Thymus (tissue), 11 donors: Measurements from ENCODE around the gene SNRK. TPM values are rescaled to one million over a fixed set of nuclear protein-coding genes. Genes with fewer than 3 reads are reported as not detected.
A peak's percentile ranks its signal among the peaks of the same experiment; 100 is the strongest.

Experiments
- DNase-seq, 9 donors: peaks; one replicate each; pipeline ENCODE4 v3.0.0-alpha.2; 2013; ENCODE audit warnings: low spot score in 9 of 9, low read depth in 6 of 9, missing footprints in 1 of 9
- H3K27ac ChIP-seq, 2 donors: one replicate each; pipeline ENCODE4 v1.5.1; 2013; ENCODE audit warnings: control low read depth in 1 of 2, low read depth in 1 of 2, low read length in 1 of 2, mild to moderate bottlenecking in 1 of 2, moderate library complexity in 1 of 2
- H3K27me3 ChIP-seq, 2 donors: one replicate each; pipeline ENCODE4 v1.5.1; 2013; ENCODE audit warnings: low read length in 1 of 2; ENCODE audit not compliant: control insufficient read depth in 2 of 2, insufficient read depth in 1 of 2
- H3K36me3 ChIP-seq, 2 donors: one replicate each; pipeline ENCODE4 v1.5.1; 2013; ENCODE audit warnings: low read length in 1 of 2, mild to moderate bottlenecking in 1 of 2, moderate library complexity in 1 of 2; ENCODE audit not compliant: control insufficient read depth in 2 of 2, insufficient read depth in 2 of 2
- H3K4me1 ChIP-seq, 2 donors: one replicate each; pipeline ENCODE4 v1.5.1; 2013; ENCODE audit warnings: low read length in 2 of 2; ENCODE audit not compliant: control insufficient read depth in 2 of 2, insufficient read depth in 2 of 2
- H3K4me3 ChIP-seq, 2 donors: one replicate each; pipeline ENCODE4 v1.5.1; 2013; ENCODE audit warnings: low read length in 2 of 2, control low read depth in 1 of 2, mild to moderate bottlenecking in 1 of 2
- H3K9me3 ChIP-seq, 2 donors: one replicate each; pipeline ENCODE4 v1.5.1; 2013; ENCODE audit warnings: low read length in 1 of 2, mild to moderate bottlenecking in 1 of 2; ENCODE audit not compliant: control insufficient read depth in 2 of 2, insufficient read depth in 1 of 2
- WGBS: extraction: QIAGEN DNeasy Blood & Tissue Kit; methylation state at CpG from one replicate; pipeline ENCODE4 v1.1.7; 2013; 5-methylcytosine and 5-hydroxymethylcytosine counted together
- polyA plus RNA-seq: library from polyadenylated mRNA; stranded (reverse); fragments of 200-250 nt; gene quantifications from one replicate; pipeline ENCODE4 v1.2.3, GENCODE V29; 2013
- total RNA-seq: library from RNA; stranded (reverse); fragments of 120-200 nt; gene quantifications from one replicate; pipeline ENCODE4 v1.2.4, GENCODE V29; 2013
- donor health status: healthy.

Gene SNRK
- total and polyA plus RNA-seq, 2 donors: 33.6 to 48.3 TPM

DNA sequence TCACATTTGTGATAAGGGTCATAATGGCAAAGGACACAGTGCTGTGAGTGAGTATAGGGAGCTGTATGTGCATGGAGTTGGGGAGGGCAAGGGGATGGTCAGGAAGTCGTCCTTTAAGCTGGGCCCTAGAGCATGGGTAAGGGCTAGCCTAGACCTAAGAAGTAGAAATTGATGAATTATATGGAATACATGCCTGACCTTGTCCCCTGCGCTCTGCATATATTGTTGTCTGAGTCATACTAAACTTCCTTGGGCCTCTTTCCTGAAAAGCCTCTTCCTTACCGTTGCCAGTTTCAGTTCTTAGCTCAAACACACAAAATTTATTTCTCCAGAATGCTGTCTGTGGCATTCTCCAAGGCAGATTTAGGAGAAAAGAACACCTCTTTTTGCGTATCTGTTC is 4.6 kb downstream of the SNRK start:
- DNase-seq: no peak
- no peaks in the 10 kb centered on the region for H3K27me3 ChIP-seq
- H3K27ac ChIP-seq: peak overlapping the region in 1 of 2 donors; percentile 23
- peak overlapping the region in 1 of 2 donors; percentile 99 for H3K4me3 ChIP-seq
- peaks cover 3 to 18% of the 10 kb centered on the region in 2 donors for H3K36me3 ChIP-seq
- peaks cover 33 to 34% of the 10 kb centered on the region in 2 donors for H3K4me1 ChIP-seq
- no peaks in the 10 kb centered on the region for H3K9me3 ChIP-seq
- WGBS: 61% methylated on average over 4 of the region's 4 CpGs

- Histone ChIP-seq H3K9me3 (no peaks in the 10 kb centered on the region), H3K4me1 (peaks cover 33 to 36% of the 10 kb centered on the region in 2 donors), H3K36me3 (peaks cover 3 to 18% of the 10 kb centered on the region in 2 donors), H3K27ac (no peak overlapping the region), H3K4me3 (no peak overlapping the region), H3K27me3 (no peaks in the 10 kb centered on the region)
- no peak for DNase-seq
- 98% methylated on average over 1 of the region's 1 CpG for WGBS
Measured at GRCh38 chr3:43291546-43291945, 5.2 kb downstream of the SNRK start.

DNA sequence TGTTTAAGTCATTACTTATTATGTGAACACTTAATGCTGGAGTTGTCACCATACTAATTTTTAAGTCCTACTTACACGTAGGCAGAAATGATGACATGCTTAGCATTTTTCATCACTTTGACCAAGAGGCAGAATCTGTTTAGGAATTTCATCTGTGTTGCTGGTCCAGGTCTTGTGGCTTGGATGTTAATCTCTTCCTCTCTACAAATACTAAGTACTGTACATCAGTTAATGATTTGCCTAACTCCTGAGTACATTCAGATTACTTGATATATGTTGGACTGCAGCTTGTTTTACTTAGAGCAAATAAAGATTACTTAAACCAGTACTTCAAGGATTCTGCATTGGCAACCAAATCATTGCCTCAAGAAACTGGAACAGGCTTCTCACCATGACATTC is 8.6 kb downstream of the SNRK start:
- 96% methylated on average over 1 of the region's 1 CpG for WGBS
- H3K4me3 ChIP-seq: no peak overlapping the region
- no peaks in the 10 kb centered on the region for H3K27me3 ChIP-seq
- peak overlapping the region; percentile 68 to 83 for H3K27ac ChIP-seq
- peaks cover 11 to 21% of the 10 kb centered on the region in 2 donors for H3K36me3 ChIP-seq
- no peaks in the 10 kb centered on the region for H3K9me3 ChIP-seq
- DNase-seq: no peak
- H3K4me1 ChIP-seq: peaks cover 32 to 39% of the 10 kb centered on the region in 2 donors

DNA sequence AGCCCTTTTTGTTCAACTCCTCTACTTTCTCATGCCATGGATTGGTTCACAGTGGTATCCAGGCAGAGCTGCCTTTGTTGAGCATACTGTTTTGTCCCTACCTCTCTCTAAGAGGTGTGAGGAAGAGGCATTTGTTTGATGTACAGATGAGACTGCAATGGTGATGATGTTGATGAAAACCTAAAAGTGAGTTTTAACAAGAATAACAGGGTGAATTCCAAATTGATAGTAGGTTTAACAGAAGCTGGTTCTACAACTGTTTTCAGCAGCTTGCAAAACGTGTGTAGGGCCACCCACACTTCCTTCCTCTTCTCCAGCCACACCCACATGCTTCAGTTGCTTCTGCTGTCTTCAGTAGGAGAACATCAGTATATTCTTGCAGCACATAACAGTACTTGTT is 10.2 kb downstream of the SNRK start:
- no peaks in the 10 kb centered on the region for H3K9me3 ChIP-seq
- peak in 8 of 9 donors; percentile 42 to 88 (median 70) for DNase-seq
- peaks cover 8 to 12% of the 10 kb centered on the region in 2 donors for H3K36me3 ChIP-seq
- peak overlapping the region; percentile 11 to 83 for H3K27ac ChIP-seq
- no peaks in the 10 kb centered on the region for H3K27me3 ChIP-seq
- H3K4me1 ChIP-seq: peaks cover 22 to 27% of the 10 kb centered on the region in 2 donors
- 2% methylated on average over 1 of the region's 1 CpG for WGBS
- peak overlapping the region in 1 of 2 donors; percentile 1 for H3K4me3 ChIP-seq

GRCh38 chr3:43298292-43298691 is 12.0 kb downstream of the SNRK start:
- DNase-seq: no peak
- peak overlapping the region in 1 of 2 donors; percentile 76 for H3K27ac ChIP-seq
- H3K27me3 ChIP-seq: no peaks in the 10 kb centered on the region
- H3K4me3 ChIP-seq: no peak overlapping the region
- peaks cover 11 to 13% of the 10 kb centered on the region in 2 donors for H3K36me3 ChIP-seq
- H3K4me1 ChIP-seq: peaks cover 16 to 21% of the 10 kb centered on the region in 2 donors
- WGBS: 94% methylated on average over 2 of the region's 2 CpGs
- H3K9me3 ChIP-seq: no peaks in the 10 kb centered on the region

GRCh38 chr3:43298761-43299160 is 12.4 kb downstream of the SNRK start:
- Histone ChIP-seq H3K27ac (peak overlapping the region in 1 of 2 donors; percentile 25), H3K27me3 (no peaks in the 10 kb centered on the region), H3K9me3 (no peaks in the 10 kb centered on the region), H3K4me3 (no peak overlapping the region), H3K36me3 (peaks cover 15 to 17% of the 10 kb centered on the region in 2 donors), H3K4me1 (peaks cover 14 to 21% of the 10 kb centered on the region in 2 donors)
- no peak for DNase-seq
- 71% methylated on average over 4 of the region's 4 CpGs for WGBS

GRCh38 chr3:43302116-43302880 is 16.0 kb downstream of the SNRK start:
- peaks cover 19 to 37% of the 10 kb centered on the region in 2 donors for H3K36me3 ChIP-seq
- DNase-seq: peak in 1 of 9 donors; percentile 38
- no peaks in the 10 kb centered on the region for H3K9me3 ChIP-seq
- no peak overlapping the region for H3K4me3 ChIP-seq
- no peaks in the 10 kb centered on the region for H3K27me3 ChIP-seq
- WGBS: 33% methylated on average over 1 of the region's 1 CpG
- H3K4me1 ChIP-seq: peaks cover 10 to 11% of the 10 kb centered on the region in 2 donors
- peak overlapping the region in 1 of 2 donors; percentile 48 for H3K27ac ChIP-seq

DNA sequence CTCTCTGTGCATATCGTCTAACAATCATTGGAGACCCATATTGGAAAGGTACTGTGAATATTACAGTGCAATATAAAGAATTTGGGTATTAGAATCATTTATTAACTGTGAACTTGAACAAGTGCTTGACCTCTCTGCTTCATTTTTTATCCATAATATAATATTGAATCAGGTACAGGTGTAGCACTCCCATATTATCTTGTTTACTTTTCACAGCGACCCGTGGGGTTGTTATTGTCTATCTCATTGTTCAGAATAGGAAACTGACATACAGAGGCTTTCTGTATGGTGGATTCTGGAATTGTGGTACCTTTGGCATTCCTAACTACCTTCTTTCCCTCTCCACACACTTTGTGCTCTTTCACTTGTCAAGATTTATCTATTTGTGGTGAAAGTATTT is 17.8 kb downstream of the SNRK start:
- Histone ChIP-seq H3K4me3 (no peak overlapping the region), H3K27ac (no peak overlapping the region), H3K36me3 (peaks cover 20 to 48% of the 10 kb centered on the region in 2 donors), H3K4me1 (no peaks in the 10 kb centered on the region), H3K27me3 (no peaks in the 10 kb centered on the region), H3K9me3 (no peaks in the 10 kb centered on the region)
- WGBS: 97% methylated on average over 3 of the region's 3 CpGs
- no peak for DNase-seq

- Histone ChIP-seq H3K36me3 (peaks cover 33 to 65% of the 10 kb centered on the region in 2 donors), H3K27ac (no peak overlapping the region), H3K9me3 (no peaks in the 10 kb centered on the region), H3K4me3 (no peak overlapping the region), H3K4me1 (no peaks in the 10 kb centered on the region), H3K27me3 (no peaks in the 10 kb centered on the region)
- WGBS: 97% methylated on average over 3 of the region's 3 CpGs
- no peak for DNase-seq
Measured at GRCh38 chr3:43307226-43307625, 20.9 kb downstream of the SNRK start.
